AG04450 (cell line): ENCODE data around the gene ARTN. TPM values are rescaled to one million over a fixed set of nuclear protein-coding genes. Genes with fewer than 3 reads are reported as not detected.

Source experiments
- CTCF ChIA-PET: fragments of 300-600, 350-600 bp; formaldehyde crosslinking; extraction: SDS; loops from one replicate; lab custom pipeline; 2022; ENCODE audit warnings: antibody characterized with exemption, inconsistent platforms; lab: Charles Lee
- POLR2A ChIA-PET: fragments of 350-600 bp; formaldehyde crosslinking; extraction: SDS; loops from one replicate; lab custom pipeline; 2021; ENCODE audit warnings: antibody characterized with exemption, inconsistent platforms; lab: Yijun Ruan, JAX
- DNase-seq: peaks from one replicate; pipeline ENCODE4 v3.0.0-alpha.2; 2011; ENCODE audit warnings: low read depth, low spot score
- H3K27ac ChIP-seq: one replicate; pipeline ENCODE4 v1.5.1; 2012; ENCODE audit warnings: low read depth, low read length, control low read depth
- H3K27me3 ChIP-seq: one replicate; pipeline ENCODE4 v1.6.0; 2012; ENCODE audit warnings: low read length; ENCODE audit not compliant: control insufficient read depth, insufficient read depth
- H3K4me3 ChIP-seq: 2 replicates; pipeline ENCODE4 v1.5.1; 2011; ENCODE audit warnings: mild to moderate bottlenecking, low read depth, low read length, control low read depth
- H3K9me3 ChIP-seq: 2 replicates; pipeline ENCODE4 v1.5.1; 2012; ENCODE audit warnings: low read length; ENCODE audit not compliant: control insufficient read depth, insufficient read depth
- CTCF ChIP-seq: IDR thresholded peaks from 2 replicates; pipeline ENCODE4 v1.5.1; 2011; ENCODE audit warnings: low read depth, low read length, control low read depth, inconsistent platforms
- polyA plus RNA-seq: library from polyadenylated mRNA; depleted of rRNA; stranded (reverse); fragments of >200 nt; gene quantifications from 2 replicates; pipeline ENCODE4 v1.2.3, GENCODE V29; 2011

ARTN gene
- polyA plus RNA-seq, 1 experiment: not detected

- no peak for DNase-seq
- no peaks in the 10 kb centered on the region for H3K9me3 ChIP-seq
- H3K27me3 ChIP-seq: no peaks in the 10 kb centered on the region
- POLR2A ChIA-PET: no interaction called here
- CTCF ChIA-PET: interaction anchor here (0.6 kb wide), 1 partner anchor 196 kb away, joined by 3 read pairs; no protein-coding TSS in a partner anchor
- H3K27ac ChIP-seq: no peak overlapping the region
- TF ChIP-seq CTCF: no peak
- H3K4me3 ChIP-seq: no peak overlapping the region
Measured at GRCh38 chr1:43961692-43962091, 28.1 kb downstream of the ARTN start.

GRCh38 chr1:43962324-43962723 lies 28.7 kb downstream of the ARTN start:
- no peak for TF ChIP-seq CTCF
- POLR2A ChIA-PET: no interaction called here
- no peaks in the 10 kb centered on the region for H3K9me3 ChIP-seq
- no peak overlapping the region for H3K4me3 ChIP-seq
- no peaks in the 10 kb centered on the region for H3K27me3 ChIP-seq
- DNase-seq: no peak
- no peak overlapping the region for H3K27ac ChIP-seq
- CTCF ChIA-PET: interaction anchor here (0.6 kb wide), 1 partner anchor 197 kb away, joined by 3 read pairs; no protein-coding TSS in a partner anchor

GRCh38 chr1:43963006-43963405 lies 29.4 kb downstream of the ARTN start:
- Histone ChIP-seq H3K27ac (no peak overlapping the region), H3K4me3 (no peak overlapping the region), H3K9me3 (no peaks in the 10 kb centered on the region), H3K27me3 (no peaks in the 10 kb centered on the region)
- ChIA-PET POLR2A (no interaction called here), CTCF (no interaction called here)
- DNase-seq: no peak
- TF ChIP-seq CTCF: no peak

- ChIA-PET POLR2A (no interaction called here), CTCF (interaction anchor here (1.3 kb wide), 1 partner anchor 29 kb away, joined by 3 read pairs; no protein-coding TSS in a partner anchor)
- H3K9me3 ChIP-seq: no peaks in the 10 kb centered on the region
- TF ChIP-seq CTCF: no peak
- DNase-seq: no peak
- H3K27me3 ChIP-seq: no peaks in the 10 kb centered on the region
- no peak overlapping the region for H3K4me3 ChIP-seq
- no peak overlapping the region for H3K27ac ChIP-seq
Measured at GRCh38 chr1:43963890-43964289, 30.3 kb downstream of the ARTN start.

GRCh38 chr1:43965316-43965715 lies 31.7 kb downstream of the ARTN start:
- Histone ChIP-seq H3K9me3 (no peaks in the 10 kb centered on the region; the same call in 1 of the 2 replicates), H3K27me3 (no peaks in the 10 kb centered on the region), H3K4me3 (no peak overlapping the region), H3K27ac (no peak overlapping the region)
- POLR2A ChIA-PET: no interaction called here
- TF ChIP-seq CTCF: no peak
- CTCF ChIA-PET: no interaction called here
- DNase-seq: no peak
